Panc1 (cell line): ENCODE results near the gene CNTN1. TPM values are rescaled to one million over a fixed set of nuclear protein-coding genes. Genes with fewer than 3 reads are reported as not detected.

Experiments
- ATAC-seq: fragments of 200-7000 bp; cut with Tn5 transposase; 2 replicates; pipeline ENCODE4 v1.9.1; 2020; ENCODE audit warnings: mild to moderate bottlenecking, moderate library complexity
- BruUV-seq: library from RNA; stranded (reverse); fragments of 400-500 nt; replicated peaks from 2 replicates; lab custom pipeline; 2021; lab: Mats Ljungman, UMichigan
- CTCF ChIA-PET: fragments of 300-600 bp; sonication (Branson Sonifier 250); formaldehyde crosslinking; loops from one replicate; lab custom pipeline; 2022; ENCODE audit warnings: antibody characterized with exemption; lab: Charles Lee
- POLR2A ChIA-PET: fragments of 300-600 bp; sonication (Branson Sonifier 250); formaldehyde crosslinking; loops from one replicate; lab custom pipeline; 2022; ENCODE audit warnings: antibody characterized with exemption; lab: Charles Lee
- DNase-seq: peaks from one replicate; pipeline ENCODE4 v3.0.0-alpha.2; 2010; ENCODE audit warnings: low read depth, low spot score
- H3K27ac ChIP-seq: 2 replicates; pipeline ENCODE4 v1.5.1; 2011; ENCODE audit warnings: mild to moderate bottlenecking, low read length, inconsistent platforms
- H3K27me3 ChIP-seq: fragments of 200-500 bp; sonication (Bioruptor generic); 2 replicates; pipeline ENCODE4 v1.6.0; 2014; ENCODE audit warnings: low read length, inconsistent platforms; ENCODE audit not compliant: control insufficient read depth, insufficient read depth
- H3K36me3 ChIP-seq: fragments of 200-500 bp; sonication (Bioruptor generic); 2 replicates; pipeline ENCODE4 v1.5.1; 2014; ENCODE audit warnings: inconsistent platforms, mild to moderate bottlenecking, low read length, moderate library complexity; ENCODE audit not compliant: control insufficient read depth, insufficient read depth
- H3K4me1 ChIP-seq: 2 replicates; pipeline ENCODE4 v1.5.1; 2011; ENCODE audit warnings: inconsistent platforms, mild to moderate bottlenecking, low read length, moderate library complexity; ENCODE audit not compliant: control insufficient read depth, insufficient read depth
- H3K4me3 ChIP-seq, 2 experiments: 2 replicates each; pipeline ENCODE4 v1.5.1; 2011 to 2012; ENCODE audit warnings: low read depth in 2 of 2, low read length in 2 of 2, mild to moderate bottlenecking in 2 of 2, inconsistent platforms in 1 of 2, moderate library complexity in 1 of 2
- H3K9me3 ChIP-seq: fragments of 200-500 bp; sonication (Bioruptor generic); 2 replicates; pipeline ENCODE4 v1.5.1; 2014; ENCODE audit warnings: low read depth, mild to moderate bottlenecking, inconsistent platforms, low read length, moderate library complexity; ENCODE audit not compliant: control insufficient read depth, insufficient read depth
- POLR2AphosphoS5 ChIP-seq: IDR thresholded peaks from 2 replicates; pipeline ENCODE4 v1.6.1; 2012; ENCODE audit warnings: mild to moderate bottlenecking, low read depth, low read length, moderate library complexity
- REST ChIP-seq, 2 experiments: IDR thresholded peaks; 2 replicates each; pipeline ENCODE4 v1.6.1; 2011 to 2012; ENCODE audit warnings: low read depth in 2 of 2, control low read depth in 1 of 2, low read length in 1 of 2, mild to moderate bottlenecking in 1 of 2, moderate library complexity in 1 of 2; ENCODE audit not compliant: insufficient read depth in 1 of 2
- SIN3A ChIP-seq: IDR thresholded peaks from 2 replicates; pipeline ENCODE4 v1.6.1; 2012; ENCODE audit warnings: low read depth, mild to moderate bottlenecking, low read length, moderate library complexity, borderline replicate concordance; ENCODE audit not compliant: insufficient read depth
- TCF7L2 ChIP-seq: IDR thresholded peaks from 2 replicates; pipeline ENCODE4 v1.6.1; 2011; ENCODE audit warnings: mild to moderate bottlenecking, low read depth, low read length, inconsistent platforms
- in situ Hi-C: cut with HindIII; loops from 2 replicates; pipeline ENCODE4 v1.10.0; 2016; ENCODE audit warnings: low sequenced_read_pairs, low pct_unique_long_range_greater_than_20kb
- intact Hi-C: fragments of 100-400 bp; cut with micrococcal nuclease; formaldehyde crosslinking; loops from one replicate; pipeline ENCODE4 v1.10.0; 2022; ENCODE audit not compliant: unreplicated experiment
- total RNA-seq: library from RNA; stranded (reverse); gene quantifications from one replicate; pipeline ENCODE4 v1.2.1, GENCODE V29; 2021; ENCODE audit not compliant: unreplicated experiment
- TF ChIP-seq, protein P1 (sequence below): fragments of 450-650 bp; IDR thresholded peaks from 2 replicates; pipeline ENCODE4 v1.5.1; 2017; ENCODE audit warnings: mild to moderate bottlenecking

Gene CNTN1
- total RNA-seq, 1 experiment from 2014 or later: not detected

DNA sequence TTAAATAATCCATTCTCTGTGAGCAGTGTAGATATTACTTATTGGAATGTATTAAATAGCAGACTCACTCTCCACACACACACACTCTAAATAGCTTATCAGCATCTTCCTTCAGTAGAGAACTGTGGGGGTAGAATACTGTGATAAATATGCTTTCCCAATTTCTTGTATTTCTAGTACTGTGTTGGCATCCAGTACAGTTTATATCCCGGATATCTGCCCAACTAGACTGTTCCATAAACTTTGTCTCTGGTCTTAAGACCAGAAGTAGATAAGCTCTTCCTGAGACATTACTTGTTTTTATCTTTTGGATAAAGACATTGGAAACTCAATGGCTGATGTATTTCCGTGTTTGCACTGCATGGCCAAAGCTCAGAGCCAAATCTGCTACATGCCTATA lies 359.7 kb downstream of the CNTN1 start:
- ATAC-seq (no peak), DNase-seq (no peak)
- H3K4me1 ChIP-seq: no peaks in the 10 kb centered on the region
- TF ChIP-seq SIN3A: no peak
- H3K27me3 ChIP-seq: no peaks in the 10 kb centered on the region
- in situ Hi-C loops: no loop called here
- H3K36me3 ChIP-seq: no peaks in the 10 kb centered on the region
- no TSS peak for BruUV-seq
- no peak overlapping the region for H3K4me3 ChIP-seq
- POLR2A ChIA-PET: no interaction called here
- CTCF ChIA-PET: interaction anchor here (0.6 kb wide), 1 partner anchor 69 kb away, joined by 3 read pairs; no protein-coding TSS in a partner anchor
- H3K27ac ChIP-seq: no peak overlapping the region
- H3K9me3 ChIP-seq: no peaks in the 10 kb centered on the region
- intact Hi-C loops: no loop called here

GRCh38 chr12:41052441-41052840 lies 360.2 kb downstream of the CNTN1 start:
- Histone ChIP-seq H3K9me3 (no peaks in the 10 kb centered on the region), H3K4me3 (no peak overlapping the region), H3K4me1 (no peaks in the 10 kb centered on the region), H3K36me3 (no peaks in the 10 kb centered on the region), H3K27me3 (no peaks in the 10 kb centered on the region), H3K27ac (no peak overlapping the region)
- ATAC-seq: no peak
- POLR2A ChIA-PET: no interaction called here
- no TSS peak for BruUV-seq
- intact Hi-C loops: no loop called here
- CTCF ChIA-PET: interaction anchor here (0.6 kb wide), 1 partner anchor 70 kb away, joined by 3 read pairs; no protein-coding TSS in a partner anchor
- in situ Hi-C loops: no loop called here
- DNase-seq: no peak
- TF ChIP-seq, protein P1, sequence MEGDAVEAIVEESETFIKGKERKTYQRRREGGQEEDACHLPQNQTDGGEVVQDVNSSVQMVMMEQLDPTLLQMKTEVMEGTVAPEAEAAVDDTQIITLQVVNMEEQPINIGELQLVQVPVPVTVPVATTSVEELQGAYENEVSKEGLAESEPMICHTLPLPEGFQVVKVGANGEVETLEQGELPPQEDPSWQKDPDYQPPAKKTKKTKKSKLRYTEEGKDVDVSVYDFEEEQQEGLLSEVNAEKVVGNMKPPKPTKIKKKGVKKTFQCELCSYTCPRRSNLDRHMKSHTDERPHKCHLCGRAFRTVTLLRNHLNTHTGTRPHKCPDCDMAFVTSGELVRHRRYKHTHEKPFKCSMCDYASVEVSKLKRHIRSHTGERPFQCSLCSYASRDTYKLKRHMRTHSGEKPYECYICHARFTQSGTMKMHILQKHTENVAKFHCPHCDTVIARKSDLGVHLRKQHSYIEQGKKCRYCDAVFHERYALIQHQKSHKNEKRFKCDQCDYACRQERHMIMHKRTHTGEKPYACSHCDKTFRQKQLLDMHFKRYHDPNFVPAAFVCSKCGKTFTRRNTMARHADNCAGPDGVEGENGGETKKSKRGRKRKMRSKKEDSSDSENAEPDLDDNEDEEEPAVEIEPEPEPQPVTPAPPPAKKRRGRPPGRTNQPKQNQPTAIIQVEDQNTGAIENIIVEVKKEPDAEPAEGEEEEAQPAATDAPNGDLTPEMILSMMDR: no peak
- TF ChIP-seq POLR2AphosphoS5 (no peak), SIN3A (no peak), REST (IDR thresholded peaks at IDR 0.05; ENCODE audit: insufficient read depth in 1 of 2, low read depth in 2 of 2, low read length in 1 of 2) (no peak), TCF7L2 (no peak)

DNA sequence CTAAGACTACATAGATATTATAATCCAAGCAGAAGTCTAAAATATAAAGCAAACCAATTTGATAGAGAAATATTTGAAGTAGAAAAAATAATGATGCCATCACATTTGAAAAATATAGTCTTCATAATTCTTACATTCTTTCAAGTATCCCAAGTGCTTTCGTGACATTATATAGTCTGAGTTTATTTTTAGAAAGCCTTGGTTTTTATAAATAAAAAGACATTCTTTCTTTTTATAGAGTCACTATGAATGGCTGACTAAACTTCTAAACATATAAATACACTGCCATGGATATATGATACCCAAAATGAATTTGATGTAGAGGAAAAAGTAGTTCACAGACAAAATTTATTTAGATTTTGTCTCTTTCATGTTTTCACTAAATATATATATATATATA lies 360.8 kb downstream of the CNTN1 start:
- Histone ChIP-seq H3K9me3 (no peaks in the 10 kb centered on the region), H3K27ac (no peak overlapping the region), H3K4me3 (no peak overlapping the region), H3K36me3 (no peaks in the 10 kb centered on the region), H3K27me3 (no peaks in the 10 kb centered on the region), H3K4me1 (no peaks in the 10 kb centered on the region)
- CTCF ChIA-PET: no interaction called here
- intact Hi-C loops (no loop called here), in situ Hi-C loops (no loop called here)
- TF ChIP-seq, protein P1: no peak
- TF ChIP-seq POLR2AphosphoS5 (no peak), TCF7L2 (no peak), REST (IDR thresholded peaks at IDR 0.05; ENCODE audit: insufficient read depth in 1 of 2, low read depth in 2 of 2, low read length in 1 of 2) (no peak), SIN3A (no peak)
- ATAC-seq: no peak
- POLR2A ChIA-PET: no interaction called here
- no TSS peak for BruUV-seq
- no peak for DNase-seq
